T-helper 2 cell treated with Interferon-gamma antibody and Interleukin-4, amounts not matched to agents 5 μg/mL and 100 μg/mL, for 36 hours (primary cell): ENCODE data around the gene MAGI1.

ENCODE experiments used
- DNase-seq: peaks from one replicate; pipeline ENCODE4 v3.0.0; 2021; ENCODE audit warnings: low spot score
- H3K27ac Mint-ChIP-seq: one replicate; pipeline ENCODE4 v1.8.0; 2021; ENCODE audit warnings: mild to moderate bottlenecking, mixed read lengths
- H3K27me3 Mint-ChIP-seq: one replicate; pipeline ENCODE4 v1.8.0; 2021; ENCODE audit warnings: low read depth, mixed read lengths
- H3K36me3 Mint-ChIP-seq: one replicate; pipeline ENCODE4 v1.8.0; 2021; ENCODE audit warnings: low read depth, mixed read lengths
- H3K4me1 Mint-ChIP-seq: one replicate; pipeline ENCODE4 v1.8.0; 2021; ENCODE audit warnings: low read depth, mixed read lengths
- H3K4me3 Mint-ChIP-seq: one replicate; pipeline ENCODE4 v1.8.0; 2022; ENCODE audit warnings: mild to moderate bottlenecking, moderate library complexity, mixed read lengths
- H3K9me3 Mint-ChIP-seq: one replicate; pipeline ENCODE4 v1.8.0; 2021; ENCODE audit warnings: mixed read lengths

The MAGI1 gene

GRCh38 chr3:65831733-65832425, 206.8 kb downstream of the MAGI1 start:
- H3K4me1 Mint-ChIP-seq, result no peaks in the 10 kb centered on the region
- H3K27me3 Mint-ChIP-seq, result no peaks in the 10 kb centered on the region
- DNase-seq, result no peak
- H3K27ac Mint-ChIP-seq, result no peak overlapping the region
- H3K4me3 Mint-ChIP-seq, result no peak overlapping the region
- H3K36me3 Mint-ChIP-seq, result no peaks in the 10 kb centered on the region
- H3K9me3 Mint-ChIP-seq, result no peaks in the 10 kb centered on the region

GRCh38 chr3:65830948-65831732, 207.6 kb downstream of the MAGI1 start:
- no peak for DNase-seq
- Mint-ChIP-seq H3K4me3 (no peak overlapping the region), H3K9me3 (no peaks in the 10 kb centered on the region), H3K27me3 (no peaks in the 10 kb centered on the region), H3K36me3 (no peaks in the 10 kb centered on the region), H3K4me1 (no peaks in the 10 kb centered on the region), H3K27ac (no peak overlapping the region)

GRCh38 chr3:65829228-65829627, 209.5 kb downstream of the MAGI1 start:
- H3K9me3 Mint-ChIP-seq, result no peaks in the 10 kb centered on the region
- no peaks in the 10 kb centered on the region for H3K4me1 Mint-ChIP-seq
- H3K27ac Mint-ChIP-seq, result no peak overlapping the region
- H3K27me3 Mint-ChIP-seq, result no peaks in the 10 kb centered on the region
- no peak overlapping the region for H3K4me3 Mint-ChIP-seq
- DNase-seq, result no peak
- no peaks in the 10 kb centered on the region for H3K36me3 Mint-ChIP-seq

GRCh38 chr3:65828706-65829105, 210.0 kb downstream of the MAGI1 start:
- no peak for DNase-seq

GRCh38 chr3:65827076-65827475, 211.6 kb downstream of the MAGI1 start:
- H3K36me3 Mint-ChIP-seq, result no peaks in the 10 kb centered on the region
- H3K4me1 Mint-ChIP-seq, result no peaks in the 10 kb centered on the region
- no peak overlapping the region for H3K4me3 Mint-ChIP-seq
- DNase-seq, result no peak
- no peaks in the 10 kb centered on the region for H3K9me3 Mint-ChIP-seq
- no peaks in the 10 kb centered on the region for H3K27me3 Mint-ChIP-seq
- H3K27ac Mint-ChIP-seq, result no peak overlapping the region

More at GRCh38 chr3:65828706-65829105, 210.0 kb downstream of the MAGI1 start:
- Mint-ChIP-seq H3K9me3 (no peaks in the 10 kb centered on the region), H3K27ac (no peak overlapping the region), H3K36me3 (no peaks in the 10 kb centered on the region), H3K4me3 (no peak overlapping the region), H3K27me3 (no peaks in the 10 kb centered on the region), H3K4me1 (no peaks in the 10 kb centered on the region)

GRCh38 chr3:65824166-65824565, 214.6 kb downstream of the MAGI1 start:
- H3K27ac Mint-ChIP-seq, result no peak overlapping the region
- no peaks in the 10 kb centered on the region for H3K9me3 Mint-ChIP-seq
- H3K27me3 Mint-ChIP-seq, result no peaks in the 10 kb centered on the region
- H3K4me3 Mint-ChIP-seq, result no peak overlapping the region
- H3K36me3 Mint-ChIP-seq, result no peaks in the 10 kb centered on the region
- no peaks in the 10 kb centered on the region for H3K4me1 Mint-ChIP-seq
- no peak for DNase-seq

GRCh38 chr3:65820600-65820999, 218.1 kb downstream of the MAGI1 start:
- H3K27me3 Mint-ChIP-seq, result no peaks in the 10 kb centered on the region
- no peaks in the 10 kb centered on the region for H3K9me3 Mint-ChIP-seq
- H3K36me3 Mint-ChIP-seq, result no peaks in the 10 kb centered on the region
- no peaks in the 10 kb centered on the region for H3K4me1 Mint-ChIP-seq
- DNase-seq, result no peak
- no peak overlapping the region for H3K4me3 Mint-ChIP-seq
- no peak overlapping the region for H3K27ac Mint-ChIP-seq

- no peak for DNase-seq
- H3K27ac Mint-ChIP-seq, result no peak overlapping the region
- H3K4me3 Mint-ChIP-seq, result no peak overlapping the region
- no peaks in the 10 kb centered on the region for H3K4me1 Mint-ChIP-seq
- no peaks in the 10 kb centered on the region for H3K36me3 Mint-ChIP-seq
- H3K9me3 Mint-ChIP-seq, result no peaks in the 10 kb centered on the region
- no peaks in the 10 kb centered on the region for H3K27me3 Mint-ChIP-seq
Observed at GRCh38 chr3:65819896-65820295, 218.8 kb downstream of the MAGI1 start.

- Mint-ChIP-seq H3K36me3 (no peaks in the 10 kb centered on the region), H3K4me1 (no peaks in the 10 kb centered on the region), H3K27ac (no peak overlapping the region), H3K9me3 (no peaks in the 10 kb centered on the region), H3K27me3 (no peaks in the 10 kb centered on the region), H3K4me3 (no peak overlapping the region)
- DNase-seq, result no peak
Observed at GRCh38 chr3:65817553-65818126, 221.1 kb downstream of the MAGI1 start.

GRCh38 chr3:65816208-65816607, 222.5 kb downstream of the MAGI1 start:
- Mint-ChIP-seq H3K4me3 (no peak overlapping the region), H3K27me3 (no peaks in the 10 kb centered on the region), H3K27ac (no peak overlapping the region), H3K9me3 (no peaks in the 10 kb centered on the region), H3K36me3 (no peaks in the 10 kb centered on the region), H3K4me1 (no peaks in the 10 kb centered on the region)
- DNase-seq, result no peak

- Mint-ChIP-seq H3K4me1 (no peaks in the 10 kb centered on the region), H3K36me3 (no peaks in the 10 kb centered on the region), H3K27me3 (no peaks in the 10 kb centered on the region), H3K9me3 (no peaks in the 10 kb centered on the region), H3K27ac (no peak overlapping the region), H3K4me3 (no peak overlapping the region)
- DNase-seq, result no peak
Observed at GRCh38 chr3:65814845-65815578, 223.7 kb downstream of the MAGI1 start.

- no peaks in the 10 kb centered on the region for H3K9me3 Mint-ChIP-seq
- no peaks in the 10 kb centered on the region for H3K27me3 Mint-ChIP-seq
- H3K4me3 Mint-ChIP-seq, result no peak overlapping the region
- H3K4me1 Mint-ChIP-seq, result no peaks in the 10 kb centered on the region
- H3K27ac Mint-ChIP-seq, result no peak overlapping the region
- no peak for DNase-seq
- no peaks in the 10 kb centered on the region for H3K36me3 Mint-ChIP-seq
Observed at GRCh38 chr3:65811892-65812291, 226.8 kb downstream of the MAGI1 start.

GRCh38 chr3:65811086-65811761, 227.5 kb downstream of the MAGI1 start:
- no peaks in the 10 kb centered on the region for H3K4me1 Mint-ChIP-seq
- no peak overlapping the region for H3K4me3 Mint-ChIP-seq
- no peaks in the 10 kb centered on the region for H3K36me3 Mint-ChIP-seq
- no peaks in the 10 kb centered on the region for H3K9me3 Mint-ChIP-seq
- no peak overlapping the region for H3K27ac Mint-ChIP-seq
- H3K27me3 Mint-ChIP-seq, result no peaks in the 10 kb centered on the region
- no peak for DNase-seq
